AG09319 (cell line): ENCODE data around the gene ATG5.

ENCODE experiments used
- DNase-seq: peaks from one replicate; pipeline ENCODE4 v3.0.0-alpha.2; 2010; ENCODE audit warnings: low read depth; ENCODE audit errors: extremely low read depth
- CTCF ChIP-seq: IDR thresholded peaks from 2 replicates; pipeline ENCODE4 v1.5.1; 2011; ENCODE audit warnings: low read depth, mild to moderate bottlenecking, inconsistent platforms, low read length, moderate library complexity

The ATG5 gene

GRCh38 chr6:106167096-106167814 lies 158.3 kb downstream of the ATG5 start:
- TF ChIP-seq CTCF = no peak
- no peak for DNase-seq

- TF ChIP-seq CTCF = no peak
- DNase-seq = no peak
Measured at GRCh38 chr6:106165885-106166485, 159.6 kb downstream of the ATG5 start.

- no peak for TF ChIP-seq CTCF
- DNase-seq = peak; percentile 48
Measured at GRCh38 chr6:106163966-106164877, 161.3 kb downstream of the ATG5 start.

GRCh38 chr6:106163446-106163965 lies 162.1 kb downstream of the ATG5 start:
- DNase-seq = no peak
- no peak; the same call in 1 of the 2 replicates for TF ChIP-seq CTCF

GRCh38 chr6:106162921-106163320 lies 162.6 kb downstream of the ATG5 start:
- TF ChIP-seq CTCF = no peak

GRCh38 chr6:106161893-106162292 lies 163.7 kb downstream of the ATG5 start:
- DNase-seq = no peak
- TF ChIP-seq CTCF = no peak

More at GRCh38 chr6:106162921-106163320, 162.6 kb downstream of the ATG5 start:
- DNase-seq = no peak
